HCT116 (cell line): ENCODE measurements around the gene ZC3H12C. TPM values are rescaled to one million over a fixed set of nuclear protein-coding genes. Genes with fewer than 3 reads are reported as not detected.

ENCODE experiments used
- ATAC-seq: fragments of 200-7000 bp; cut with Tn5 transposase; 2 replicates; pipeline ENCODE4 v1.9.1; 2020; ENCODE audit warnings: mild to moderate bottlenecking, moderate library complexity
- BruUV-seq: library from RNA; stranded (reverse); fragments of 400-500 nt; replicated peaks from 2 replicates; lab custom pipeline; 2021; lab: Mats Ljungman, UMichigan
- CTCF ChIA-PET: fragments of 300-600 bp; sonication (Branson Sonifier 250); formaldehyde crosslinking; loops from one replicate; lab custom pipeline; 2021; ENCODE audit warnings: antibody characterized with exemption; lab: Charles Lee
- POLR2A ChIA-PET: fragments of 300-600, 350-600 bp; sonication (Branson Sonifier 250); formaldehyde crosslinking; loops from one replicate; lab custom pipeline; 2021; ENCODE audit warnings: antibody characterized with exemption; lab: Charles Lee
- RAD21 ChIA-PET, 2 experiments: fragments of 300-600 bp; sonication (Branson Sonifier 250); formaldehyde crosslinking; loops; one replicate each; lab custom pipeline; 2023; ENCODE audit warnings: low total read pairs in 2 of 2; ENCODE audit not compliant: uncharacterized antibody in 2 of 2, unreplicated experiment in 2 of 2, low non-redundant PET in 1 of 2; lab: Charles Lee
- DNase-seq: peaks from one replicate; pipeline ENCODE4 v3.0.0-alpha.2; 2010; ENCODE audit warnings: low read depth, low spot score
- H2AFZ ChIP-seq: fragments of 200-600 bp; shearing (Covaris generic), sonication (generic); 2 replicates; pipeline ENCODE4 v1.6.1; 2017; ENCODE audit warnings: low read depth, mixed run types, mixed read lengths, antibody characterized with exemption, low read length; ENCODE audit not compliant: poor library complexity, severe bottlenecking
- H3K27ac ChIP-seq: 2 replicates; pipeline ENCODE4 v1.5.1; 2012; ENCODE audit warnings: low read depth, low read length
- H3K27me3 ChIP-seq: fragments of 200-600 bp; sonication (generic); 2 replicates; pipeline ENCODE4 v1.6.1; 2016; ENCODE audit warnings: mixed run types, low read length, mixed read lengths; ENCODE audit not compliant: insufficient read depth
- H3K36me3 ChIP-seq, 2 experiments: fragments of 200-500 bp in 1 of 2; fragments of 200-600 bp in 1 of 2; sonication (Bioruptor generic) in 1 of 2; sonication (generic) in 1 of 2; 2 replicates each; pipeline versions ENCODE4 v1.5.1 to v1.6.1; 2014 to 2016; ENCODE audit warnings: low read length in 2 of 2, inconsistent platforms in 1 of 2, mixed read lengths in 1 of 2, mixed run types in 1 of 2; ENCODE audit not compliant: insufficient read depth in 2 of 2, control insufficient read depth in 1 of 2
- H3K4me1 ChIP-seq, 2 experiments: fragments of 200-600 bp in 1 of 2; sonication (generic) in 1 of 2; 2 replicates each; pipeline versions ENCODE4 v1.5.1 to v1.6.1; 2012 to 2017; ENCODE audit warnings: low read length in 2 of 2, inconsistent platforms in 1 of 2, mild to moderate bottlenecking in 1 of 2, mixed read lengths in 1 of 2, mixed run types in 1 of 2, moderate library complexity in 1 of 2; ENCODE audit not compliant: insufficient read depth in 2 of 2, control insufficient read depth in 1 of 2
- H3K4me2 ChIP-seq: fragments of 200-600 bp; sonication (generic); 2 replicates; pipeline ENCODE4 v1.6.1; 2017; ENCODE audit warnings: mixed run types, low read length, mixed read lengths
- H3K4me3 ChIP-seq, 2 experiments: fragments of 200-600 bp in 1 of 2; sonication (generic) in 1 of 2; replicated peaks in 1 of 2; 2 replicates each; pipeline ENCODE4 v1.5.1; 2011 to 2016; ENCODE audit warnings: low read length in 2 of 2, control low read depth in 1 of 2, low read depth in 1 of 2, mild to moderate bottlenecking in 1 of 2, mixed read lengths in 1 of 2, mixed run types in 1 of 2
- H3K79me2 ChIP-seq: fragments of 200-600 bp; sonication (generic); 2 replicates; pipeline ENCODE4 v1.6.1; 2017; ENCODE audit warnings: mild to moderate bottlenecking, mixed run types, low read length, moderate library complexity, mixed read lengths; ENCODE audit not compliant: insufficient read depth
- H3K9ac ChIP-seq: fragments of 200-600 bp; sonication (generic); 2 replicates; pipeline ENCODE4 v1.6.1; 2016; ENCODE audit warnings: low read length, mixed read lengths
- H3K9me2 ChIP-seq: fragments of 200-600 bp; sonication (generic), shearing (Covaris generic); 2 replicates; pipeline ENCODE4 v1.6.1; 2017; ENCODE audit warnings: mixed run types, mild to moderate bottlenecking, moderate library complexity; ENCODE audit not compliant: insufficient read depth
- H3K9me3 ChIP-seq, 2 experiments: fragments of 200-500 bp in 1 of 2; fragments of 200-600 bp in 1 of 2; sonication (Bioruptor generic) in 1 of 2; sonication (generic) in 1 of 2; 2 replicates each; pipeline ENCODE4 v1.6.1; 2014 to 2017; ENCODE audit warnings: low read length in 2 of 2, mixed read lengths in 2 of 2, inconsistent platforms in 1 of 2, low read depth in 1 of 2, mild to moderate bottlenecking in 1 of 2, mixed run types in 1 of 2, moderate library complexity in 1 of 2; ENCODE audit not compliant: control insufficient read depth in 1 of 2, insufficient read depth in 1 of 2
- H4K20me1 ChIP-seq: fragments of 200-600 bp; sonication (generic), shearing (Covaris generic); 2 replicates; pipeline ENCODE4 v1.6.1; 2017; ENCODE audit warnings: mixed run types, mild to moderate bottlenecking, moderate library complexity; ENCODE audit not compliant: insufficient read depth
- EGR1 ChIP-seq: IDR thresholded peaks from 2 replicates; pipeline ENCODE4 v1.6.1; 2012; ENCODE audit warnings: low read depth
- EZH2 ChIP-seq: fragments of 200-600 bp; sonication (generic); IDR thresholded peaks from 2 replicates; pipeline ENCODE4 v1.6.1; 2017; ENCODE audit warnings: antibody characterized with exemption, mixed run types
- FOSL1 ChIP-seq: IDR thresholded peaks from 2 replicates; pipeline ENCODE4 v1.6.1; 2012; ENCODE audit warnings: low read depth
- POLR2A ChIP-seq: IDR thresholded peaks from 2 replicates; pipeline ENCODE4 v1.7.0; 2011; ENCODE audit warnings: borderline replicate concordance; ENCODE audit not compliant: insufficient read depth, insufficient read length; ENCODE audit errors: extremely low read depth
- POLR2AphosphoS5 ChIP-seq: IDR thresholded peaks from 2 replicates; pipeline ENCODE4 v1.6.1; 2011; ENCODE audit warnings: mild to moderate bottlenecking, low read depth, low read length, moderate library complexity
- RAD21 ChIP-seq: IDR thresholded peaks from 2 replicates; pipeline ENCODE4 v1.6.1; 2012; ENCODE audit warnings: low read depth, mild to moderate bottlenecking
- SP1 ChIP-seq: IDR thresholded peaks from 2 replicates; pipeline ENCODE4 v1.6.1; 2012; ENCODE audit warnings: low read depth
- TCF7L2 ChIP-seq: IDR thresholded peaks from 2 replicates; pipeline ENCODE4 v1.7.0; 2011; ENCODE audit warnings: borderline replicate concordance, inconsistent platforms; ENCODE audit not compliant: insufficient read depth, insufficient read length; ENCODE audit errors: extremely low read depth
- YY1 ChIP-seq: IDR thresholded peaks from 2 replicates; pipeline ENCODE4 v1.6.1; 2011; ENCODE audit warnings: low read length, low read depth, moderate library complexity, mild to moderate bottlenecking; ENCODE audit not compliant: insufficient replicate concordance; ENCODE audit errors: extremely low read depth
- ZFX ChIP-seq: fragments of 450-650 bp; IDR thresholded peaks from 2 replicates; pipeline ENCODE4 v1.6.1; 2017
- ZNF274 ChIP-seq: fragments of 200-500 bp; sonication (Bioruptor generic); IDR thresholded peaks from 2 replicates; pipeline ENCODE4 v1.6.1; 2014; ENCODE audit warnings: mild to moderate bottlenecking, low read depth, low read length, inconsistent platforms
- intact Hi-C: fragments of 100-400 bp; cut with micrococcal nuclease; formaldehyde crosslinking; loops from 2 replicates; pipeline ENCODE4 v1.10.0; 2022
- total RNA-seq: library from RNA; stranded (reverse); gene quantifications from one replicate; pipeline ENCODE4 v1.2.1, GENCODE V29; 2021; ENCODE audit not compliant: unreplicated experiment
- TF ChIP-seq, protein P1 (sequence below): IDR thresholded peaks from 2 replicates; pipeline ENCODE4 v1.6.1; 2012
- TF ChIP-seq, protein P2 (sequence below): IDR thresholded peaks from 2 replicates; pipeline ENCODE4 v1.6.1; 2011; ENCODE audit warnings: mild to moderate bottlenecking, low read length, moderate library complexity; ENCODE audit not compliant: insufficient replicate concordance; ENCODE audit errors: extremely low read depth

Gene ZC3H12C
- total RNA-seq, 1 experiment from 2014 or later = 10.2 TPM

DNA sequence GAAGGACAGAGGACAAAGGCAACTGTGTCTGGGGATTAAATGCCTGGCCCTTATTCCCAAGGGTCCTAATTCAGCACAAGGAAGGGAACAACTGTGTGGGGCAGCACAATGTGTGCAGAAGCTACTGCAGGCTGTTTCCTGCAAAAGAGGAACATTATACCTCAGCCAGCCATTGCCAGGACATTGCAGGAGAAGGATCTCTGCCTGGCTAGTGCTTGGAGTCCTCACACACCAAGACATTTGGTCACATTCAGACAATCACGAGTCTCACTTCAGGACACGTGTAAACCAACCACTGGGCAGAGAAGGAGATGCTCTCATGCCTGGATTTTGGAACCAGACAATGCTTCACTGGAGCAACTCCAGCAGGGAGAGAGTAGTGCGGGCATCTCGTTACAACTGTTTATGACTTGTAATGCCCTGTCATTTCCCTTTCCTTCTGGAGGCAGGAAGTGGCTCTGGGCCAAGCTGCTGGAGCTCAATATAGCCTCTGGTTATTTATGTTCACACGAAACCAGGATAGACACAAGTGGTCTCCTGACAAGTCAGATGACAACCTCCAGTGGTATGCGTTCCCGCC is 23.9 kb upstream of the ZC3H12C start:
- POLR2A ChIA-PET = no interaction called here
- intact Hi-C loops = no loop called here

DNA sequence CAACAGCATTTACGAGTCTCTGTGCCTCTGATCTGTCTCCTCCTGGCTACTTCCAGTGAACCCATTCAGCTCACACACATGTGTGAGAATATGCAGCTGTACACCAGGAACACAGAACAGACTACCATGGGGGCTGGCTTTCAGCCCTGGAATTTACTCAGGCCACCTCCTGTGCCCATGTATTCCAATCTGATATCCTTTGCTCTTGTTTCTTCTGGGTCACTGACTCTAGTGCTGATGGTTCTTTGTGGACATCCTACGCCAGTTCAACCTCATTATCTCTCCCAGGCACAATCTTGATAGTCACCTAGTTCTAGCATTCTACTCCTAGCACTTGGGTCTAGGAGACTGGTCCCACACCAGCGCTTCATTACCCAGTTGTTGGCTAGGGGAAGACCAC is 23.0 kb upstream of the ZC3H12C start:
- Histone ChIP-seq H3K9ac (no peak overlapping the region), H3K27ac (no peak overlapping the region), H2AFZ (peak overlapping the region; percentile 57), H4K20me1 (no peaks in the 10 kb centered on the region), H3K27me3 (no peaks in the 10 kb centered on the region), H3K79me2 (no peaks in the 10 kb centered on the region), H3K9me3 (no peaks in the 10 kb centered on the region), H3K4me2 (no peak overlapping the region), H3K4me1 (peaks cover 0 to 11% of the 10 kb centered on the region in 2 experiments; a peak in 3 of 4 replicates), H3K36me3 (no peaks in the 10 kb centered on the region), H3K9me2 (no peaks in the 10 kb centered on the region), H3K4me3 (no peak overlapping the region)
- BruUV-seq = no TSS peak
- intact Hi-C loops = no loop called here
- no peak for DNase-seq
- TF ChIP-seq ZNF274 (no peak), FOSL1 (no peak), YY1 (no peak), POLR2A (no peak), RAD21 (no peak), SP1 (no peak)
- TF ChIP-seq, protein P1, sequence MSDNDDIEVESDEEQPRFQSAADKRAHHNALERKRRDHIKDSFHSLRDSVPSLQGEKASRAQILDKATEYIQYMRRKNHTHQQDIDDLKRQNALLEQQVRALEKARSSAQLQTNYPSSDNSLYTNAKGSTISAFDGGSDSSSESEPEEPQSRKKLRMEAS = no peak
- ChIA-PET POLR2A (no interaction called here), CTCF (no interaction called here), RAD21 (no interaction called here)
- no peak for ATAC-seq

More for the DNA sequence above, 23.9 kb upstream of the ZC3H12C start:
- Histone ChIP-seq H3K27ac (no peak overlapping the region), H2AFZ (peak overlapping the region; percentile 57), H3K9ac (no peak overlapping the region), H3K4me1 (peaks cover 0 to 11% of the 10 kb centered on the region in 2 experiments; a peak in 3 of 4 replicates), H3K9me3 (no peaks in the 10 kb centered on the region), H4K20me1 (no peaks in the 10 kb centered on the region), H3K27me3 (no peaks in the 10 kb centered on the region), H3K4me2 (peak overlapping the region; percentile 46), H3K4me3 (no peak overlapping the region), H3K9me2 (no peaks in the 10 kb centered on the region), H3K79me2 (no peaks in the 10 kb centered on the region)
- ChIA-PET CTCF (interaction anchor here (1.3 kb wide), 1 partner anchor 23 kb away, joined by 3 read pairs; no protein-coding TSS in a partner anchor), RAD21 (no interaction called here)
- ATAC-seq (peak; percentile 53), DNase-seq (peak; percentile 3)
- BruUV-seq = no TSS peak
- TF ChIP-seq EZH2 (no peak), SP1 (no peak), YY1 (no peak), ZFX (no peak), ZNF274 (no peak), EGR1 (no peak), TCF7L2 (no peak), POLR2AphosphoS5 (no peak)
- TF ChIP-seq, protein P2, sequence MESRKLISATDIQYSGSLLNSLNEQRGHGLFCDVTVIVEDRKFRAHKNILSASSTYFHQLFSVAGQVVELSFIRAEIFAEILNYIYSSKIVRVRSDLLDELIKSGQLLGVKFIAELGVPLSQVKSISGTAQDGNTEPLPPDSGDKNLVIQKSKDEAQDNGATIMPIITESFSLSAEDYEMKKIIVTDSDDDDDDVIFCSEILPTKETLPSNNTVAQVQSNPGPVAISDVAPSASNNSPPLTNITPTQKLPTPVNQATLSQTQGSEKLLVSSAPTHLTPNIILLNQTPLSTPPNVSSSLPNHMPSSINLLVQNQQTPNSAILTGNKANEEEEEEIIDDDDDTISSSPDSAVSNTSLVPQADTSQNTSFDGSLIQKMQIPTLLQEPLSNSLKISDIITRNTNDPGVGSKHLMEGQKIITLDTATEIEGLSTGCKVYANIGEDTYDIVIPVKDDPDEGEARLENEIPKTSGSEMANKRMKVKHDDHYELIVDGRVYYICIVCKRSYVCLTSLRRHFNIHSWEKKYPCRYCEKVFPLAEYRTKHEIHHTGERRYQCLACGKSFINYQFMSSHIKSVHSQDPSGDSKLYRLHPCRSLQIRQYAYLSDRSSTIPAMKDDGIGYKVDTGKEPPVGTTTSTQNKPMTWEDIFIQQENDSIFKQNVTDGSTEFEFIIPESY = no peak
- TF ChIP-seq, all 23 proteins: peak for 0
- no peaks in the 10 kb centered on the region for H3K36me3 ChIP-seq
